Mucosa of rectum (tissue), 2 donors: ENCODE results near the gene KLHL12.

Experiments used
- H3K27ac ChIP-seq, 2 donors: one replicate each; pipeline ENCODE4 v1.7.0; 2013; ENCODE audit warnings: inconsistent platforms in 2 of 2, low read depth in 2 of 2, low read length in 2 of 2
- H3K27me3 ChIP-seq, 2 donors: one replicate each; pipeline ENCODE4 v1.7.0; 2013; ENCODE audit warnings: low read length in 2 of 2; ENCODE audit not compliant: control insufficient read depth in 2 of 2, insufficient read depth in 2 of 2
- H3K36me3 ChIP-seq, 2 donors: one replicate each; pipeline ENCODE4 v1.7.0; 2013; ENCODE audit warnings: low read length in 2 of 2; ENCODE audit not compliant: control insufficient read depth in 2 of 2, insufficient read depth in 2 of 2
- H3K4me1 ChIP-seq, 2 donors: one replicate each; pipeline ENCODE4 v1.7.0; 2013; ENCODE audit warnings: low read length in 2 of 2, mild to moderate bottlenecking in 1 of 2; ENCODE audit not compliant: control insufficient read depth in 2 of 2, insufficient read depth in 2 of 2
- H3K4me3 ChIP-seq, 2 donors: one replicate each; pipeline ENCODE4 v1.7.0; 2013; ENCODE audit warnings: low read length in 2 of 2
- H3K9ac ChIP-seq, 2 donors: one replicate each; pipeline ENCODE4 v1.7.0; 2013; ENCODE audit warnings: low read length in 2 of 2, low read depth in 1 of 2, mild to moderate bottlenecking in 1 of 2
- H3K9me3 ChIP-seq, 2 donors: one replicate each; pipeline ENCODE4 v1.7.0; 2013; ENCODE audit warnings: low read length in 2 of 2; ENCODE audit not compliant: control insufficient read depth in 2 of 2
- donor health status: healthy.
- donor health status: Normal muscosa, but diverticular disease.

KLHL12 gene

DNA sequence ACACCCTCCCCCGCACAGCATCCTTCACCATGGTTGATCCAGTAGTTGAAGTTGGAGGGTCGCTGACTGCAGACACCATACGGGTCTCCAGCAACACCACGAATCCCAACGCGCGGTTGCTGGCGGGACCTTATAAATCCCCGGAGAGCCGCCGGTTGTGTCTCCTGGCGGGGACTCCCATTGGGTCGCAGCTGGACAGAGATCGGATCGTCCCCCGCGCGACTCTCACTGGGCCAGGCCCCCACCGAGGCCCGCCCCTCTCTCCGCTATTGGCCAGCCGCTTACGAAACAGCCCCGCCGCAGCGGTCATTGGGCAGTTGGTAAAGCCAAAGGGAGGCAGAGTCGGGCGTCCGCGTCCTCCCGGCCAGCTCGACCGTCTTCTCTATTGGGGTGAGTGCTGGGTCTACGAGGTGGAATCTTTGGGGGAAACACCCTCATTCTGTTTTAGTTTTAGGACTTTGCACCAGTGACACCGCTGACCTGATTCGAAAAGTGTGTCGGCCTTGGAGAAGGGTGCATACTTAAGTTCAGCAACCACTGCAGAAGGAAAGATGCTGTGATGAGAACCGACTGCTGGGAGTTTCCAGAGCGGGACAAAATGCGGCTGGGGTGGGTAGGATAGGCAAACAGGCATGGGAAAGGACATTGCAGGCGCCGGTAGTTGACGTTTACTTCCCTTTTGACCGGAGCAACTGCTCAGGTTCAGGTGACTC lies 65.5 kb downstream of the KLHL12 start:
- peak overlapping the region; percentile 76 to 87 for H3K27ac ChIP-seq
- no peaks in the 10 kb centered on the region for H3K9me3 ChIP-seq
- H3K36me3 ChIP-seq, result no peaks in the 10 kb centered on the region
- H3K9ac ChIP-seq, result peak overlapping the region; percentile 54 to 79
- no peaks in the 10 kb centered on the region for H3K27me3 ChIP-seq
- H3K4me1 ChIP-seq, result peaks cover 22 to 32% of the 10 kb centered on the region in 2 donors
- peak overlapping the region; percentile 67 to 86 for H3K4me3 ChIP-seq

DNA sequence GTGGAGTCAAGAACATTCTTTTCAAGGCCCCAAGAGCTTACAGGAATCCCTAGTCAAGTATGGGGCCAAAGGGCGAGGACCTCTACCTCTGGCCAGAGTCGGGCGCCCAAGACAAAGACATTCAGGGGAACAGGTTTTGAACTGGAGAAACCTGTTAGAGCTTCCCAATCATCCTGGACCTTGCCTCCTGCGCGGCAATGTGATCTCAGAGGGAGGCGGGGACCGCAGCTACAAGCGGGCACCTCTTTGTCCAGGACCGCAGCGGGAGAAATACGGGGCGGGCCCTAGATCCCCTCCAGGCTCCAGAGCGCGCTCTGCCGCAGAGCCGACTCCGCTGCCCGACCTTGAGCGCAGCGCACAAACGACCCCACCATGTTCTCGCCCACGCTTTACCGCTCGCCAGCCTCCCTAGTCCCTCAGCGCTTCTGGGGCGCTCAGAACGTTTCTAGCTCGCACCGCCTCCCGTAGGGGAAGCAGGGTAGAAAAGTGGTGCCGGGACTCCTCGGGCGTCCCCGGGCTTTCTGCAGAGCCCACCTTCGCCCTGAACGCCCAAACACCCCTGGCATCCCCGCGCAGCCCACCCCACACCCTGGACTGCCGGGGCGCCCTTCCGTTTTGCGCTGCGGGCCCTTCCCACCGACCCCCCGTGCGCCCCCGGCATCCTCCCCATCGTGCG lies 66.2 kb downstream of the KLHL12 start:
- peak overlapping the region; percentile 76 to 87 for H3K27ac ChIP-seq
- H3K9ac ChIP-seq, result peak overlapping the region; percentile 24 to 79
- H3K9me3 ChIP-seq, result no peaks in the 10 kb centered on the region
- peak overlapping the region; percentile 67 to 86 for H3K4me3 ChIP-seq
- H3K4me1 ChIP-seq, result peaks cover 22 to 33% of the 10 kb centered on the region in 2 donors
- H3K27me3 ChIP-seq, result no peaks in the 10 kb centered on the region
- H3K36me3 ChIP-seq, result no peaks in the 10 kb centered on the region

DNA sequence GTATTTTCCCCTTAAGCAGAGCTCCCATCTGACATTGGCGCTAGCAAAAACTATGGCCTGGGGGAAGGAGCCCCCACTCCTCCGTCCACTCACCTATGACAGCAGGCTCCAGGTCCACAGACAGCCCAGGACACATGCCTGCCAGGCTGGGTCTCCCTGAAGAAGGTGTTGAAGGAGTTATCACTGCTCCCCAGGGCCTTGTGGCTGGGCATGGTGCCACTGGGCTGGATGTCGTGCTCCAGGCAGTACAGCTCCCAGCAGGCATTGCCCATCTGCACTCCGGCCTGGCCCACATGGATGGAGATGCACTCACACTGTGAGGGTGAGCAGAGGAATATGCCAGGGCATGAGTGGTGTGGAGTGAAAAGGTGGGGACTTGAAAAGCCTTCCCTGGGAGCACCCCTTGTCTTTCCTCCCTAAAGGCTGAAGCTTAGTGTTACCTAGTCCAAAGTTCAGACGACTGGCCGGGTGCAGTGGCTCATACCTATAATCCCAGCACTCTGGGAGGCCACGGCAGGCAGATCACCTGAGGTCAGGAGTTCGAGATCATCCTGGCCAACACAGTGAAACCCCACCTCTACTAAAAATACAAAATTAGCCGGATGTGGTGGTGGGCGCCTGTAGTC lies 68.1 kb downstream of the KLHL12 start:
- no peaks in the 10 kb centered on the region for H3K27me3 ChIP-seq
- H3K4me3 ChIP-seq, result no peak overlapping the region
- H3K4me1 ChIP-seq, result peaks cover 22 to 44% of the 10 kb centered on the region in 2 donors
- H3K9ac ChIP-seq, result peak overlapping the region in 1 of 2 donors; percentile 24
- no peaks in the 10 kb centered on the region for H3K36me3 ChIP-seq
- H3K9me3 ChIP-seq, result no peaks in the 10 kb centered on the region
- peak overlapping the region; percentile 32 to 61 for H3K27ac ChIP-seq

GRCh38 chr1:202858331-202858730 lies 68.7 kb downstream of the KLHL12 start:
- Histone ChIP-seq H3K9me3 (no peaks in the 10 kb centered on the region), H3K4me3 (no peak overlapping the region), H3K9ac (peak overlapping the region in 1 of 2 donors; percentile 24), H3K4me1 (peaks cover 21 to 44% of the 10 kb centered on the region in 2 donors), H3K27me3 (no peaks in the 10 kb centered on the region), H3K27ac (peak overlapping the region in 1 of 2 donors; percentile 61), H3K36me3 (no peaks in the 10 kb centered on the region)

DNA sequence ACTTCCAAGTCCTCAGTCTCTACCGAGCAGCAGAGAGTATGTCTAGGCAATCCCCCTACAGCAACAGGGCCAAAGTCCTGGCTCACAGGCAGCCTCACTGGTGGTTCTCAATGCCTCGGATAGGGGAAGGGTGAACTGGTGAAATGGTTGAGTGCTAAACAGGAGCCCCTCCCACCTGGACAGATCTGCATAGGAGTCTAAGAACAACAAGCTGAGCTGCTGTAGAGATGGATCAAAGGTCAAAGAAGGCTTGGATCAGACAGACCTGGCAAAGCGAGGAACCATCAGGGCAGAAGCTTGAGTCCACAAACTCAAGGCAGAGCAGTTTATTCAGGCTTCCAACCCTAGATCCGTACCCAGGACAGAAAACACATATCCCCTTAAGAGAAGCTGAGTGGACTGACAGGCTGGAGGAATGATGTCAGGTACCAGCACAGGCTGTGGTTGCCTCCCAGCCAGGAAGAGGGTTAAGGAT lies 69.9 kb downstream of the KLHL12 start:
- peak overlapping the region; percentile 38 to 51 for H3K27ac ChIP-seq
- peaks cover 20 to 43% of the 10 kb centered on the region in 2 donors for H3K4me1 ChIP-seq
- H3K4me3 ChIP-seq, result no peak overlapping the region
- H3K27me3 ChIP-seq, result no peaks in the 10 kb centered on the region
- H3K9me3 ChIP-seq, result no peaks in the 10 kb centered on the region
- no peak overlapping the region for H3K9ac ChIP-seq
- H3K36me3 ChIP-seq, result no peaks in the 10 kb centered on the region

GRCh38 chr1:202856014-202856413 lies 71.0 kb downstream of the KLHL12 start:
- Histone ChIP-seq H3K9me3 (no peaks in the 10 kb centered on the region), H3K4me3 (no peak overlapping the region), H3K9ac (no peak overlapping the region), H3K27me3 (no peaks in the 10 kb centered on the region), H3K36me3 (no peaks in the 10 kb centered on the region), H3K27ac (no peak overlapping the region), H3K4me1 (peaks cover 16 to 38% of the 10 kb centered on the region in 2 donors)

DNA sequence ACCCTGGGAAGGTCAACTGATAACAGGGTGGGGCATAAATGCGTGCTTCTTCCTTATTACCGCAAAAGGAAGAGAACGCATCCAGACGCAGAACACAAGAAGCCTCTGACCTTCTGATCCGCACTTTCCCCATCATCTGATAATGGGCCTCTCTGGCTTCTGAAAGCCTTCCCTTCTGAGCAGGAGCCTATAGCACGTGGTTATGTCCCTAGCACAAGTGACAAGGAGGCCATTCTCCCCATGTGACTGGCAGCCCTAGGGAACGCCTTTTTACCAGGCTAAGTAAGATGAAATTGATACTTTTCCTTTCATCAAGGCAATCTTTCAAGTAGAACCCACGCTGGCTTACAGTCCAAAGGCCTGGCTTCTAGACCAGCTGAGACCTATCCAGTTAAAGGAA lies 72.2 kb downstream of the KLHL12 start:
- Histone ChIP-seq H3K9me3 (no peaks in the 10 kb centered on the region), H3K4me3 (no peak overlapping the region), H3K4me1 (peaks cover 16 to 38% of the 10 kb centered on the region in 2 donors), H3K36me3 (no peaks in the 10 kb centered on the region), H3K9ac (no peak overlapping the region), H3K27me3 (no peaks in the 10 kb centered on the region), H3K27ac (no peak overlapping the region)

DNA sequence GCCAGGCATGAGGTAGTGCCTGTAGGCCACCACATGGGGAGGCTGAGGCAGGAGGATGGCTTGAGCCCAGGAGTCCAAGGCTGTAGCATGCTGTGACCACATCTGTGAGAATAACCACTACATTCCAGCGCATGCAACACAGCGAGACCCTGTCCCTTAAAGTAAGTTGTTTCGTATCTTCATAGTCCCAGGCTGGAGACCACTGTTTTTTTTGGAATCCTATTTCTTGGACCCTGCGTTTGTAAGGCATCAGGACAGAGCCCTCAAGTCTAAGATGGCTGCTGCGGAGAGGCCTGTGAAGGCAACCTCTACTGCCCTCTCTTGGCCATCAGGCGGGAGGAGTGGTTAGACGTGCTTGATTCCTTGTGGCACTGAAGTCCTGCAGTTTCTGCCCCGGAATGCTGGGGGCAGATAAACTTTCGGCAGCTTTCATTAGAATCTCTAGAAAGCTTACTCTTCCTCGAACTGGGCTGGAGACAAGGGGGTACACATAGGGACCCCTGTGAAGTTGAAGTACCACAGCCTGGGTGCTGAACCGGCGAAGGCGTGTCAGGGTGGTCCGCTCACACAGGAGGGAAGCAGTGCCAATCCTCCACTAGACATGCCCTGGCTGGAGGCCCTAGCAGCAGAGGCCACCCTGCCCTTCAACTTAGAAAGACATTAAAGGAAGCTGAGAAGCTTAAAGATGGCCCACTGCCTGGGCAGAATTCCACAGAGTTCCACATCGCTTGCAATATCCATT lies 74.7 kb downstream of the KLHL12 start:
- no peak overlapping the region for H3K27ac ChIP-seq
- no peaks in the 10 kb centered on the region for H3K27me3 ChIP-seq
- no peak overlapping the region for H3K4me3 ChIP-seq

GRCh38 chr1:202850593-202851362 lies 76.3 kb downstream of the KLHL12 start:
- Histone ChIP-seq H3K27me3 (no peaks in the 10 kb centered on the region), H3K9me3 (no peaks in the 10 kb centered on the region), H3K4me1 (peaks cover 0 to 10% of the 10 kb centered on the region in 2 donors), H3K4me3 (no peak overlapping the region), H3K9ac (no peak overlapping the region), H3K36me3 (no peaks in the 10 kb centered on the region), H3K27ac (no peak overlapping the region)

More for the DNA sequence above, 74.7 kb downstream of the KLHL12 start:
- no peaks in the 10 kb centered on the region for H3K9me3 ChIP-seq
- H3K36me3 ChIP-seq, result no peaks in the 10 kb centered on the region
- H3K4me1 ChIP-seq, result peaks cover 5 to 20% of the 10 kb centered on the region in 2 donors
- no peak overlapping the region for H3K9ac ChIP-seq
